GM19397 (cell line): Measurements from ENCODE around the gene SLC25A22.

Source experiments
- ATAC-seq: cut with Tn5 transposase; IDR thresholded peaks from one replicate; pipeline ENCODE4 v1.9.1; 2021; ENCODE audit warnings: mild to moderate bottlenecking, moderate library complexity; ENCODE audit not compliant: unreplicated experiment

SLC25A22 gene

GRCh38 chr11:774873-775592, 23.0 kb downstream of the SLC25A22 start:
- no peak for ATAC-seq

DNA sequence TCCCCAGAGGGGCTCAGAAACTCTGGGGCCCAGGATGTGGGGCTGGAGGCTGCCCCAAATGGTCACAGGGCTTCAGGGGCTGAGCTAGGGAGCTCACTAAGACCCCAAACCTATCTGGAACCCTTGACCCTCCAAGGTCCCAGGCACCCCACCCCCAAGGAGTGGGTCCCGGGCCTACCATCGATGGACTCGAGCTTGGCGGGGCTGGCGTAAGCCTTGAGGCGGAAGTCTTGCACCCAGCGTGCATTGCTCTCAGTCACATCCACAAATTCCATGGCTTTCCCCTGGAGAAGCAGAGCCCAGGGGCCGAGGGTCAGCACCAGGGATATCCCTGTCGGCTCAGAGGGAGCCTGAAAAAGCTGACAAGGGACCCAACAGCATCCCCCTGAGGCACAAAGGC, 24.3 kb downstream of the SLC25A22 start:
- no peak for ATAC-seq

- no peak for ATAC-seq
Measured at GRCh38 chr11:773425-773824, 24.7 kb downstream of the SLC25A22 start.

DNA sequence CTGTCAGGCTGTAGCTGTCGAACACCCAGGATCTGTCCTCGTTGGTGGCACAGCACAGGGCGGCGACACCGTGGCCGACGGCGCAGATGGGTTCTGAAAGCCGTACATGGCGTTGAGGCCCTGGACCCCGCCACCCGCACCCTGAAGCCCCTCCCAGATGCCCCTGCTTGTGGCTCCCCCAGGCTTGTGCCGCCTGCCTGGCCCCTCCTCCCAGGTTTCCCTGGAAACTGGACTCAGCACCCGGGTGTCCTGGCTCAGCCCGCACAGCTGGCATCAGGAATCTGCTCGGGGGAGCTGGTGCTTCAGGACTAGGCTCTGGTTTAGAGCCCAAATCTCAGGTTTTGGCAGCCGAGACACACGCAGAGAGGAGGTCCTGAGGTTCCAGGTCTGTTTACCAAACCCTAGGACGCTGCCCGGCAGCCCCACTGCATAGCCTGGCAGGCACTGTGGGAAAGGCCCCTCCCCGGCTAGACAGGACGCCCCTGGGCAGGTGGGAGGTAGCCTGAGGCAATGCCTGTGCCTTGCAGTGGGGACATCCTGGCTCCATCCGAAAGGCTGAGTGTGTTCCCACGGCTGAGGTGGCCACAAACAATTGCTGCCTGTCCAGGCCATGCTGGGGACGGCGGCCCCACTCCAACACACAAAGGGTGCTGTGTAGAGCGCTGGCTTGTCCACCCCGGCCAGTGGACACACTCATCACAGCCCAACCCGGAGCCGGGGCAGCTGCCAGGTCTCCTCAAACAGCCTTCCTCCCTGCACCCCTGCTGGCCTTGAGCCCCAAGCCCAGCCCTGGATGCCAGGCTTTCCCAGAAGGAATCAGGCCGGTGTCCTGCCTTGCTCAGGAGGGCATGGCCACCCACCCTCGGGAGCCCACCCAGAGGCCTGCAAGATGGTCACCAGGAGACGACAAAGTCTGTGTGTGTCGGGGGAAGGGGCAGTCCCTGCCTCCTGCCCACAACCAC, 25.4 kb downstream of the SLC25A22 start:
- no peak for ATAC-seq

DNA sequence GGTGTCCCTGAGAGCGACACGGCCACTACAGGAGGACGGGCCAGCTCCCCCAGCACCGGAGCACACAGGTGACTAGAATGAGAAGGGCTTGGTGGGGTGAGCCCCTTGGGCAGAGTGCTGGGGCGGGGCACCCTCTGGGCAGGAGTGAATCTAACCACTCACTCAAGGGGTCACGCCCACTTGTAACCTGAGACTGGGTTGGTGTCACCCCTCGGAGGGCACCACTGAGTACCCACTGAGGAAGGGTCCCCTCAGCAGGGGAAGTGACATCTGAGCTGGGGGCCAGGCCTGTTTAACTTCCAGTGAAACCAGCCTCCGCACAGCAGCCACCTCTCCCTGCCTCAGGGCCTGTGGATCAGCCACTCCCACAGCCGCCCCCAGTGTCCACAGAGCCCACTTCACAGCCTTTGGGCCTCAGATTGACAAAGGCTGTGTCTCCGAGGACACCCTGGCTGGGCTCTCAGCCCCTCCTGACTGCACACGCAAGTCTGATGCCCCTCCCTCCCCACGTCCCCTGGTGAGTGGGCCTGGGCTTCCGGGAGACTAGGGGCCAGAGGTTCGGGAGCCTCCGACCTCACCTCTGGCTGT, 26.4 kb downstream of the SLC25A22 start:
- ATAC-seq: no peak

- no peak for ATAC-seq
Measured at GRCh38 chr11:770642-771616, 27.2 kb downstream of the SLC25A22 start.

GRCh38 chr11:769887-770641, 28.0 kb downstream of the SLC25A22 start:
- no peak for ATAC-seq

DNA sequence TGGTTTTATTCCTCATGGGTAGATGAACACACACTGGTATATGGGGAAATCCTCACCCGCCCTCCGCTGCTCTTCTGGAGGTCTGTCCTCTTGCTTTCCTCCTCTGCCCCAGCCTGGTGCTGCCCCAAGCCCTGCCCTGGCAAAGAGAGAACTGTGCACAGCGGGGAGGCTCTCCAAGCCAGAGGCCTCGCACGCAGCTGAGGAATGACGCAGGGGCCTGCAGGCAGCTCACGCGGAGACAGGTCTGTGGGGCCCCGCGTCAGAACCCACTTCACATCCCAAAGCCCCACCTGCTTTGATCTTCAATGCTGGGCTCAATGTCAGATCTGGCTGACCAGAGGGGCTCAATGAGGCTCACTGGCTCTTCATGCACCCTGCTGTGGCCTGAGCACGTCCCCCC, 30.8 kb downstream of the SLC25A22 start:
- ATAC-seq: no peak

DNA sequence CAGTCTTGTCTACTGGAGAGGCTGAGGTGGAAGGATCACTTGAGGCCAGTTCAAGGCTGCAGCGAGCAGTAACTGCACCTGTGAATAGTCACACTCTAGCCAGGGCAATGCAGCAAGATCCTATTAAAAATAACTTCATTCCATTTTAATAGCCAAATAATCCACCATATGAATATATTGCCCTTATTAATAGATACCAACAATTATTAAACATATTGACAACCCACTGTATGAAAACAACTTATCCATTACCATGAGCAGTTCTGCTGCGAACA, 31.2 kb downstream of the SLC25A22 start:
- ATAC-seq: no peak

DNA sequence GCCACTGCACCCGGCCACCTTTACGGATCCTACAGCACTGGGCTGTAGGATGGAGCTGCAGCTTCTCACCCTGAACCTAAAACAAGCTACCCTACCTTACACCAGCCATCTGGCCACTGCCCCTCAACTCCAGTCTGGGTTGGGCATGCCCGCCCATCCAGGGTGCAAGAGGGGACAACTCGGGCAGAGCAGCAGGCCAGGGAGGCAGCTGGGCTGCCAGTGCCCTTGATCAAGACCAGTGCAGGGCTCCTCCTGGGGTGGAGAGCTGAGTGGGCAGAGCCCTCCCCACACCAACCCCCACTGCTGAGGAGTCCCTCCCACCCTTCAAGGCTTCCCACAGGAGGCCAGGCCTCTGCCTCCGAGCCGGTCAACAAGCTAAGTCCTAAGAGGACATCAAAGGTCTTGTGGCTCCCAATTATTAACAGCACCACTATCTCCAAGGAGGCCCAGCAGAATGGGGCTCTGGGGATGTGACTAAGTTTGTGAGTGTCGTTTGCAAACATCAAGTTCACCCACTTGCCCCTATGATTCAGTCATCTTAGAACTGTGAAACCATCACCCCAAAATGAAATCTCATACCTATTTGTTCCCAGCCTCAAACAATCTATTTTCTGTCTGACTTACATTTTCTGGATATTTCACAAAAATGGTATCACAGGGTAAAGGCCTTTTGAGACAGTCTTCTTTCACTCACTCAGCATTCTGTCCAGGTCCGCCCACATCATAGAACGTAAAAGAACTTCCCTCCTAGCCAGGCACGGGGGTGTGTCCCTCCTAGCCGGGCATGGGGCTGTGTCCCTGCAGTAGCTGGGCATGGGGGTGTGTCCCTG, 31.8 kb downstream of the SLC25A22 start:
- ATAC-seq: no peak

DNA sequence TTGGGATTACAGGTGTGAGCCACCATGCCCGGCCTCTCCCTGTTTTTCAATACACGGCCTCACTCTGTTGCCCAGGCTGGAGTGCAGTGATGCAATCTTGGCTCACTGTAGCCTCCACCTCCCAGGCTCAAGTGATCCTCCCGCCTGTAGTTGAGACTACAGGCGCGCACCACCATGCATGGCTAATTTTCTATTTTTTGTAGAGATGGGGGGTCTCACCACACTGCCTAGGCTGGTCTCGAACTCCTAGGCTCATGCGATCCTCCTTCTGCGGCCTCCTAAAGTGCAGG, 32.3 kb downstream of the SLC25A22 start:
- ATAC-seq: no peak

- no peak for ATAC-seq
Measured at GRCh38 chr11:765025-765801, 32.9 kb downstream of the SLC25A22 start.

GRCh38 chr11:764322-765024, 33.6 kb downstream of the SLC25A22 start:
- ATAC-seq: no peak

GRCh38 chr11:763549-764321, 34.3 kb downstream of the SLC25A22 start:
- no peak for ATAC-seq

GRCh38 chr11:763073-763463, 35.0 kb downstream of the SLC25A22 start:
- no peak for ATAC-seq

GRCh38 chr11:762421-763072, 35.5 kb downstream of the SLC25A22 start:
- ATAC-seq: no peak
